Fibroblast of lung (primary cell): ENCODE results near the gene SYNDIG1.

Experiments
- EZH2 ChIP-seq: IDR thresholded peaks from 2 replicates; pipeline ENCODE4 v1.5.1; 2012; ENCODE audit warnings: low read length, control low read depth, mild to moderate bottlenecking; ENCODE audit errors: missing control alignments
- TF ChIP-seq, protein P1 (sequence below), 2 donors: IDR thresholded peaks in 1 of 2; conservative IDR thresholded peaks in 1 of 2; 1 replicate in 1 of 2; 2 replicates in 1 of 2; pipeline ENCODE4 v1.5.1; 2011 to 2012; ENCODE audit warnings: low read length in 2 of 2, control low read depth in 1 of 2, inconsistent platforms in 1 of 2, low read depth in 1 of 2, mild to moderate bottlenecking in 1 of 2

DNA sequence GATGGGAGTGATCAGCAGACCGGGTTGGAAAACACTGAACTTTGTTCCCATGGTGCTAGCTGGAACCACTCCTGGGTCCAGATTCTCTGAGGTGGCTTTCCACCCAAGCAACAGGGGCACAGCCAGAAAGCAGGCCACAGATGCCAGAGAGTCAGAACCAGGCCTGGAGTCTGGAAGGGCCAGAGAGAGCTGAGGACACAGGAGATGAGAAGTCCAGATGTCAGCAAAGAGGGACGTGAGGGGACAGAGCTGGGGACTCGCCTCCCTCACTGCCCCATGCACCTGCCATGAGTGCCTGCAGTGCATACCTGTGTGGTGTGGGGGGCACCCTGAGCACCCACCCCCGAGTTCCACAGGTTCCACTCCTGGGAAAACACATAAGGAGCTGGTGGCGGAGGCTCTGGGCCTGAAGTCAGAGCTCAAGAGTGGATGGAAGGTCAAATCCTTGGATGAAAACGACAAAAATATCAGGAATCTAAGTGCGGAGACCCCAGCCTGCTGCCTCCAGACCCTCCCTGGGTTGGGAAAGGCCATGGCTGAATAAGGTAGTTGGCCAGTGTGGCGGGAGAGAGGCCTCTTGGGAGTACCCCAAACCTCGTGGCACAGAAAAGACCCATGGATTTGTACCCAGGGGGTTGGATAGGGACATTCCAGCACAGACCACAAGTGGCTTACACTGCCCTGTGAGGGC is 224.2 kb downstream of the SYNDIG1 start:
- TF ChIP-seq, protein P1, sequence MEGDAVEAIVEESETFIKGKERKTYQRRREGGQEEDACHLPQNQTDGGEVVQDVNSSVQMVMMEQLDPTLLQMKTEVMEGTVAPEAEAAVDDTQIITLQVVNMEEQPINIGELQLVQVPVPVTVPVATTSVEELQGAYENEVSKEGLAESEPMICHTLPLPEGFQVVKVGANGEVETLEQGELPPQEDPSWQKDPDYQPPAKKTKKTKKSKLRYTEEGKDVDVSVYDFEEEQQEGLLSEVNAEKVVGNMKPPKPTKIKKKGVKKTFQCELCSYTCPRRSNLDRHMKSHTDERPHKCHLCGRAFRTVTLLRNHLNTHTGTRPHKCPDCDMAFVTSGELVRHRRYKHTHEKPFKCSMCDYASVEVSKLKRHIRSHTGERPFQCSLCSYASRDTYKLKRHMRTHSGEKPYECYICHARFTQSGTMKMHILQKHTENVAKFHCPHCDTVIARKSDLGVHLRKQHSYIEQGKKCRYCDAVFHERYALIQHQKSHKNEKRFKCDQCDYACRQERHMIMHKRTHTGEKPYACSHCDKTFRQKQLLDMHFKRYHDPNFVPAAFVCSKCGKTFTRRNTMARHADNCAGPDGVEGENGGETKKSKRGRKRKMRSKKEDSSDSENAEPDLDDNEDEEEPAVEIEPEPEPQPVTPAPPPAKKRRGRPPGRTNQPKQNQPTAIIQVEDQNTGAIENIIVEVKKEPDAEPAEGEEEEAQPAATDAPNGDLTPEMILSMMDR (conservative IDR thresholded peaks at IDR 0.05 in 1 of 2, IDR thresholded peaks at IDR 0.05 in 1 of 2; ENCODE audit: low read depth in 1 of 2, low read length in 2 of 2) = no peak
- TF ChIP-seq EZH2 = no peak
